RWPE2 (cell line): ENCODE measurements around the gene OR4E1.

ENCODE experiments used
- ATAC-seq: fragments of 200-7000 bp; cut with Tn5 transposase; 3 replicates; pipeline ENCODE4 v1.9.1; 2021; ENCODE audit warnings: low read depth
- DNase-seq: peaks from one replicate; pipeline ENCODE4 v3.0.0-alpha.2; 2020; ENCODE audit warnings: low spot score
- H3K27ac ChIP-seq: fragments of 450-650 bp; 2 replicates; pipeline ENCODE4 v1.5.1; 2017; ENCODE audit warnings: mild to moderate bottlenecking; ENCODE audit not compliant: poor library complexity, severe bottlenecking
- H3K27me3 ChIP-seq: fragments of 250-450 bp; sonication (Bioruptor Pico); 2 replicates; pipeline ENCODE4 v1.5.1; 2021; ENCODE audit warnings: mild to moderate bottlenecking, moderate library complexity; ENCODE audit not compliant: insufficient read depth, poor library complexity, severe bottlenecking
- H3K36me3 ChIP-seq: fragments of 250-450 bp; sonication (Bioruptor Pico); 2 replicates; pipeline ENCODE4 v1.5.1; 2020; ENCODE audit warnings: low read depth, mild to moderate bottlenecking, moderate library complexity
- H3K4me1 ChIP-seq: fragments of 250-450 bp; sonication (Bioruptor Pico); 2 replicates; pipeline ENCODE4 v1.5.1; 2021; ENCODE audit warnings: mild to moderate bottlenecking, moderate library complexity; ENCODE audit not compliant: insufficient read depth, poor library complexity, severe bottlenecking
- H3K4me3 ChIP-seq: fragments of 250-450 bp; sonication (Bioruptor Pico); 2 replicates; pipeline ENCODE4 v1.5.1; 2021; ENCODE audit warnings: mild to moderate bottlenecking, moderate library complexity; ENCODE audit not compliant: severe bottlenecking
- H3K9me3 ChIP-seq: fragments of 250-450 bp; sonication (Bioruptor Pico); 2 replicates; pipeline ENCODE4 v1.5.1; 2021; ENCODE audit warnings: mild to moderate bottlenecking, moderate library complexity; ENCODE audit not compliant: severe bottlenecking
- TF ChIP-seq, protein P1 (sequence below): fragments of 450-650 bp; IDR thresholded peaks from one replicate; pipeline ENCODE4 v1.5.1; 2017; ENCODE audit warnings: mild to moderate bottlenecking, moderate library complexity; ENCODE audit not compliant: poor library complexity, severe bottlenecking

Gene OR4E1

DNA sequence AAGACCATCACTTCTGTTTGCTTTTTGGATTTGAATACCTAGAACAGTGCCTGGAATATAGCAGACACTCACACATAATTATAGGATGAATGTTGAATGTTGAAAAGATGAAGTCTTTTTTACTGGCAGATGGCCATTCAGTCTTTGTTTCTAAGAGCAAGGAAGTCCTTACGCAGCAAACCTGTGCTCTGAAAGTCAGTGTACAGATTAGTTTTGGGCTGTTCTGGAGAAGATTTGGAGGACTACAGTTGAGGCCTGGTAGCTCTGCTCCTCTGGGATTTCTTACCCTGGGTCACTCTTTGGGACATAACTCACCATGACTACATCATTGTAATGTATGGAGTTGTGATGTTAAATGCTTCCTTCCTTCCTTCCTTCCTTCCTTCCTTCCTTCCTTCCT lies 16.6 kb downstream of the OR4E1 start:
- Histone ChIP-seq H3K27ac (no peak overlapping the region), H3K4me1 (no peaks in the 10 kb centered on the region), H3K36me3 (no peaks in the 10 kb centered on the region), H3K9me3 (no peaks in the 10 kb centered on the region), H3K4me3 (no peak overlapping the region), H3K27me3 (peaks cover 39% of the 10 kb centered on the region)
- TF ChIP-seq, protein P1, sequence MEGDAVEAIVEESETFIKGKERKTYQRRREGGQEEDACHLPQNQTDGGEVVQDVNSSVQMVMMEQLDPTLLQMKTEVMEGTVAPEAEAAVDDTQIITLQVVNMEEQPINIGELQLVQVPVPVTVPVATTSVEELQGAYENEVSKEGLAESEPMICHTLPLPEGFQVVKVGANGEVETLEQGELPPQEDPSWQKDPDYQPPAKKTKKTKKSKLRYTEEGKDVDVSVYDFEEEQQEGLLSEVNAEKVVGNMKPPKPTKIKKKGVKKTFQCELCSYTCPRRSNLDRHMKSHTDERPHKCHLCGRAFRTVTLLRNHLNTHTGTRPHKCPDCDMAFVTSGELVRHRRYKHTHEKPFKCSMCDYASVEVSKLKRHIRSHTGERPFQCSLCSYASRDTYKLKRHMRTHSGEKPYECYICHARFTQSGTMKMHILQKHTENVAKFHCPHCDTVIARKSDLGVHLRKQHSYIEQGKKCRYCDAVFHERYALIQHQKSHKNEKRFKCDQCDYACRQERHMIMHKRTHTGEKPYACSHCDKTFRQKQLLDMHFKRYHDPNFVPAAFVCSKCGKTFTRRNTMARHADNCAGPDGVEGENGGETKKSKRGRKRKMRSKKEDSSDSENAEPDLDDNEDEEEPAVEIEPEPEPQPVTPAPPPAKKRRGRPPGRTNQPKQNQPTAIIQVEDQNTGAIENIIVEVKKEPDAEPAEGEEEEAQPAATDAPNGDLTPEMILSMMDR, result no peak
- ATAC-seq, result no peak
- DNase-seq, result no peak

GRCh38 chr14:21654215-21654614 lies 19.4 kb downstream of the OR4E1 start:
- DNase-seq, result no peak
- H3K27me3 ChIP-seq, result peaks cover 25% of the 10 kb centered on the region
- H3K27ac ChIP-seq, result no peak overlapping the region
- no peak for ATAC-seq
- H3K4me3 ChIP-seq, result no peak overlapping the region
- no peaks in the 10 kb centered on the region for H3K36me3 ChIP-seq
- H3K4me1 ChIP-seq, result no peaks in the 10 kb centered on the region
- no peaks in the 10 kb centered on the region for H3K9me3 ChIP-seq
- TF ChIP-seq, protein P1, result no peak

- Histone ChIP-seq H3K4me3 (no peak within 1 kb of the TSS), H3K4me1 (no peaks in the 10 kb centered on the region), H3K36me3 (no peaks in the 10 kb centered on the region), H3K27me3 (peaks cover 22% of the 10 kb centered on the region), H3K27ac (no peak within 1 kb of the TSS), H3K9me3 (no peaks in the 10 kb centered on the region)
- no peak for ATAC-seq
- no peak for DNase-seq
- TF ChIP-seq, protein P1, result no peak
These were observed 20.2 kb downstream of the OR4E1 start, which contains the start of gene OR4E2 for GRCh38 chr14:21653331-21653885. TSS of gene OR4E2 (plus strand) at chr14:21653835. CDS start at chr14:21665083, 11,248 bp downstream.

DNA sequence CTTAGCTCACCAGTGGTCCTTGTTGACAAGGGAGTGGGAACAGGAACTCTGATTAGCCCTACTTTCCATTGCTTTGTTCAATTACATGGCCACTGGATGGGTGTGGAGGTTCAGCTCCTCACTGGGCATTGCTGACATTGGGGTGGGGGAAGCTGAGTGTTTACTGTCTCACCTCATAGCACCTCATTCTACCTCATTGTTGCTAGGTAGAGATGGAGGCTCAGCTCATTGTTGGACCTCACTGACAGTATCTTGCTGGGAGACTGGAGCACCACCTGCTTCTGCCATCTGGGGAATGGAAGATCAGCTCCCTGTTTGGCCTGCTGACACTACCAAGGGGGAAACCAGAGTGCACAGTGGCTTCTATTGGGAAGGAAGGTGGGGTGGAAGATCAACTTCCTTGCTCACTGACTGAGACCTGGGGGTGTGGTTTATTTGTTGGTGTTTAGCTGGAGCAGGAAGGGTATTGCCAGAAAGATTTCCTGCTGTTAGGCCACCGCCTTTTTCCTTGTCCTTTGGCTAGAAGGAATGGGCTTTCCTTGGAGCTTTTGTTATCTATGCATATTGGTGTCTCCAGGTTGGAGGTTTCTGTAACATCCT lies 21.3 kb downstream of the OR4E1 start:
- TF ChIP-seq, protein P1, result no peak
- Histone ChIP-seq H3K4me3 (no peak overlapping the region), H3K36me3 (no peaks in the 10 kb centered on the region), H3K9me3 (no peaks in the 10 kb centered on the region), H3K4me1 (no peaks in the 10 kb centered on the region), H3K27ac (no peak overlapping the region), H3K27me3 (peaks cover 19% of the 10 kb centered on the region)
- DNase-seq (no peak), ATAC-seq (no peak)

GRCh38 chr14:21647380-21647779 lies 26.2 kb downstream of the OR4E1 start:
- no peak for DNase-seq
- TF ChIP-seq, protein P1, result no peak
- no peaks in the 10 kb centered on the region for H3K36me3 ChIP-seq
- no peaks in the 10 kb centered on the region for H3K4me1 ChIP-seq
- no peaks in the 10 kb centered on the region for H3K9me3 ChIP-seq
- H3K4me3 ChIP-seq, result no peak overlapping the region
- no peak overlapping the region for H3K27ac ChIP-seq
- H3K27me3 ChIP-seq, result peaks cover 8% of the 10 kb centered on the region
- no peak for ATAC-seq
